Measurements from ENCODE around the gene TRPM5.

Gene TRPM5

GRCh38 chr11:2402106-2402505 lies 42.2 kb downstream of the TRPM5 start:
- no peak for DNase-seq

- DNase-seq = no peak
Observed at GRCh38 chr11:2401436-2401984, 42.8 kb downstream of the TRPM5 start.

GRCh38 chr11:2400762-2401435 lies 43.4 kb downstream of the TRPM5 start:
- no peak for DNase-seq

- peak; percentile 100 for DNase-seq
Observed at GRCh38 chr11:2400069-2400761, 44.1 kb downstream of the TRPM5 start, which contains the start of gene TSSC4. TSSC4 (plus strand) TSS chr11:2400750; CDS start chr11:2402634, 1,884 bp downstream.

GRCh38 chr11:2399488-2400068 lies 44.7 kb downstream of the TRPM5 start:
- peak; percentile 58 for DNase-seq

GRCh38 chr11:2398664-2399355 lies 45.5 kb downstream of the TRPM5 start:
- DNase-seq = peak; percentile 43

GRCh38 chr11:2397005-2397404 lies 47.3 kb downstream of the TRPM5 start:
- no peak for DNase-seq

GRCh38 chr11:2396471-2396870 lies 47.8 kb downstream of the TRPM5 start:
- DNase-seq = no peak

- no peak for DNase-seq
Observed at GRCh38 chr11:2395856-2396255, 48.5 kb downstream of the TRPM5 start.

GRCh38 chr11:2395211-2395730 lies 49.0 kb downstream of the TRPM5 start:
- DNase-seq = no peak

- no peak for DNase-seq
Observed at GRCh38 chr11:2394818-2395105, 49.6 kb downstream of the TRPM5 start.
